GM18498 (cell line): ENCODE measurements around the gene GOLGA6D.
"Not testable (repeated sequence)": the region's sequence is repeated elsewhere in the genome, so short reads cannot be mapped to it uniquely, and the experiment has no call there.

Experiments
- ATAC-seq: cut with Tn5 transposase; IDR thresholded peaks from one replicate; pipeline ENCODE4 v1.9.1; 2021; ENCODE audit warnings: mild to moderate bottlenecking, moderate library complexity; ENCODE audit not compliant: unreplicated experiment

Gene GOLGA6D

GRCh38 chr15:75282572-75282971, at the start of gene GOLGA6D:
TSS of gene GOLGA6D (plus strand) at chr15:75282835. CDS start at chr15:75282876, 41 bp downstream.
- not testable (repeated sequence) for ATAC-seq

GRCh38 chr15:75233504-75234190, 49.0 kb upstream of the GOLGA6D start:
- ATAC-seq, result no peak

GRCh38 chr15:75234191-75234810, 48.3 kb upstream of the GOLGA6D start:
- ATAC-seq, result no peak

- no peak for ATAC-seq
Measured at GRCh38 chr15:75235051-75235673, 47.5 kb upstream of the GOLGA6D start.

- no peak for ATAC-seq
Measured at GRCh38 chr15:75235760-75236729, 46.6 kb upstream of the GOLGA6D start.

- no peak for ATAC-seq
Measured at GRCh38 chr15:75237316-75237982, 45.2 kb upstream of the GOLGA6D start.

- no peak for ATAC-seq
Measured at GRCh38 chr15:75238150-75238549, 44.5 kb upstream of the GOLGA6D start.

- not testable (repeated sequence) for ATAC-seq
Measured at GRCh38 chr15:75245741-75246140, 36.9 kb upstream of the GOLGA6D start.

- ATAC-seq, result not testable (repeated sequence)
Measured at GRCh38 chr15:75248991-75249390, 33.6 kb upstream of the GOLGA6D start.

- ATAC-seq, result no peak
Measured at GRCh38 chr15:75249726-75250125, 32.9 kb upstream of the GOLGA6D start.

GRCh38 chr15:75251343-75251742, 31.3 kb upstream of the GOLGA6D start:
- not testable (repeated sequence) for ATAC-seq

- not testable (repeated sequence) for ATAC-seq
Measured at GRCh38 chr15:75252285-75252684, 30.4 kb upstream of the GOLGA6D start.

GRCh38 chr15:75258034-75258433, 24.6 kb upstream of the GOLGA6D start, which contains the start of gene GOLGA6C:
TSS of gene GOLGA6C (plus strand) at chr15:75258334. CDS start at chr15:75258599, 265 bp downstream.
- not testable (repeated sequence) for ATAC-seq

- not testable (repeated sequence) for ATAC-seq
Measured at GRCh38 chr15:75258620-75259343, 23.9 kb upstream of the GOLGA6D start.

- not testable (repeated sequence) for ATAC-seq
Measured at GRCh38 chr15:75259873-75260272, 22.8 kb upstream of the GOLGA6D start.

- not testable (repeated sequence) for ATAC-seq
Measured at GRCh38 chr15:75273751-75274359, 8.8 kb upstream of the GOLGA6D start.

- ATAC-seq, result not testable (repeated sequence)
Measured at GRCh38 chr15:75274509-75275107, 8.0 kb upstream of the GOLGA6D start.

GRCh38 chr15:75275617-75276016, 7.0 kb upstream of the GOLGA6D start:
- ATAC-seq, result not testable (repeated sequence)

GRCh38 chr15:75278497-75278896, 4.1 kb upstream of the GOLGA6D start:
- ATAC-seq, result not testable (repeated sequence)
